Measurements from ENCODE around the gene NUP160. TPM values are rescaled to one million over a fixed set of nuclear protein-coding genes. Genes with fewer than 3 reads are reported as not detected.
"Not testable (repeated sequence)": the region's sequence is repeated elsewhere in the genome, so short reads cannot be mapped to it uniquely, and the experiment has no call there.

The NUP160 gene, protein sequence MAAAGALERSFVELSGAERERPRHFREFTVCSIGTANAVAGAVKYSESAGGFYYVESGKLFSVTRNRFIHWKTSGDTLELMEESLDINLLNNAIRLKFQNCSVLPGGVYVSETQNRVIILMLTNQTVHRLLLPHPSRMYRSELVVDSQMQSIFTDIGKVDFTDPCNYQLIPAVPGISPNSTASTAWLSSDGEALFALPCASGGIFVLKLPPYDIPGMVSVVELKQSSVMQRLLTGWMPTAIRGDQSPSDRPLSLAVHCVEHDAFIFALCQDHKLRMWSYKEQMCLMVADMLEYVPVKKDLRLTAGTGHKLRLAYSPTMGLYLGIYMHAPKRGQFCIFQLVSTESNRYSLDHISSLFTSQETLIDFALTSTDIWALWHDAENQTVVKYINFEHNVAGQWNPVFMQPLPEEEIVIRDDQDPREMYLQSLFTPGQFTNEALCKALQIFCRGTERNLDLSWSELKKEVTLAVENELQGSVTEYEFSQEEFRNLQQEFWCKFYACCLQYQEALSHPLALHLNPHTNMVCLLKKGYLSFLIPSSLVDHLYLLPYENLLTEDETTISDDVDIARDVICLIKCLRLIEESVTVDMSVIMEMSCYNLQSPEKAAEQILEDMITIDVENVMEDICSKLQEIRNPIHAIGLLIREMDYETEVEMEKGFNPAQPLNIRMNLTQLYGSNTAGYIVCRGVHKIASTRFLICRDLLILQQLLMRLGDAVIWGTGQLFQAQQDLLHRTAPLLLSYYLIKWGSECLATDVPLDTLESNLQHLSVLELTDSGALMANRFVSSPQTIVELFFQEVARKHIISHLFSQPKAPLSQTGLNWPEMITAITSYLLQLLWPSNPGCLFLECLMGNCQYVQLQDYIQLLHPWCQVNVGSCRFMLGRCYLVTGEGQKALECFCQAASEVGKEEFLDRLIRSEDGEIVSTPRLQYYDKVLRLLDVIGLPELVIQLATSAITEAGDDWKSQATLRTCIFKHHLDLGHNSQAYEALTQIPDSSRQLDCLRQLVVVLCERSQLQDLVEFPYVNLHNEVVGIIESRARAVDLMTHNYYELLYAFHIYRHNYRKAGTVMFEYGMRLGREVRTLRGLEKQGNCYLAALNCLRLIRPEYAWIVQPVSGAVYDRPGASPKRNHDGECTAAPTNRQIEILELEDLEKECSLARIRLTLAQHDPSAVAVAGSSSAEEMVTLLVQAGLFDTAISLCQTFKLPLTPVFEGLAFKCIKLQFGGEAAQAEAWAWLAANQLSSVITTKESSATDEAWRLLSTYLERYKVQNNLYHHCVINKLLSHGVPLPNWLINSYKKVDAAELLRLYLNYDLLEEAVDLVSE (N-terminal part only)
- total RNA-seq, result 52.5 TPM

DNA sequence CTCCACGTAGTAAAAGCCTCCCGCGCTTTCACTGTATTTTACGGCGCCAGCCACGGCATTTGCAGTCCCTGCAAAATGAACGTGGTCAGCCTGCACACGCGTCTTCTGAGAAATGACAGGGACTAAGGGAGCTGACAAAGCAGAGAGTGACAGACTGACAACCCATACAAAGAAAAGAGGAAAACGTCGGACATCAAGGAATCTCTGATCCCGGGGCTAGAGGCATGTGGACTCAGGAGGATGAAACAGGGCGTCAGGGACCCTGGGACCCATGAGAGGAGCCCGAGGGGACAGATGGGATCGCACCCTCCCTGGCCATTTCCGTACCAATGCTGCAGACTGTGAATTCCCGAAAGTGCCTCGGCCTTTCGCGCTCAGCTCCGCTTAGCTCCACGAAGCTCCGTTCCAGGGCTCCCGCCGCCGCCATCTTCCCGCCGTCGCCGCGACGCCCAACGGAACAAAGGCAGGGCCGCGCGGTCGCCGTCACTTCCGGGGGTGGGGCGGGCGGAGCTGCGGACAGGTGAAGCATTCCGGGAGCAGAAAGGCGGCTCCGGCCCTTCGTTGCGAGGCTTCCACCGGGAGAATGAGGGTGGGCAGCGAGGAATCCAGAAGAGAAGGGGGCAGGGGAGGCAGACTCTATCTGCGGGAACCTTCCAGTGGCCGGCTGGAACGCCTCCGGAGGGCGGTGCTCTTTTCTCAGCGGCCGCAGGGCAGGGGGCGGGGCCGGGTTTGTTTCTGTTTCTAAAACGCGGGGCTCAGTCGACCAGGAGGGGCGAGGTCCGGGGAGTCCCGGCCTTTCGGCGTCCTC lies at the start of gene NUP160:
Gene NUP160 (minus strand): TSS at position 459 of the 808 bp plus-strand sequence. CDS start 32 bp downstream, at position 427.
- peak; percentile 90 for DNase-seq

DNA sequence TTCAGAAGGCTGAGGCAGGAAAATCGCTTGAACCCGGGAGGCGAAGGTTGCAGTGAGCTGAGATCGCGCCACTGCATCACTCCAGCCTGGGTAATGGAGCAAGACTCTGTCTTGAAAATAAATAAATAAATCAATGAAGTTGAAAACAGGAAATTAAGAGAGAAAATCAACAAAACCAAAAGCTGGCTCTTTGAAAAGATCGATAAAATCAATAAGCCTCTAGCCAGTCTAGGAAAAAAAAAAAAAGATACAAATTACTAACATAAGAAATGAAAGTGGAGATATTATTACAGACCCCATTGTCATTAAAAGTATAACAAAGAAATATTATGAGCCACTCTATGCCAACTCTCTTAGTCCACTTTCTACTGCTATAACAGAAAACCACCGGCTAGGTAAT lies 48.0 kb upstream of the NUP160 start:
- DNase-seq, result no peak

DNA sequence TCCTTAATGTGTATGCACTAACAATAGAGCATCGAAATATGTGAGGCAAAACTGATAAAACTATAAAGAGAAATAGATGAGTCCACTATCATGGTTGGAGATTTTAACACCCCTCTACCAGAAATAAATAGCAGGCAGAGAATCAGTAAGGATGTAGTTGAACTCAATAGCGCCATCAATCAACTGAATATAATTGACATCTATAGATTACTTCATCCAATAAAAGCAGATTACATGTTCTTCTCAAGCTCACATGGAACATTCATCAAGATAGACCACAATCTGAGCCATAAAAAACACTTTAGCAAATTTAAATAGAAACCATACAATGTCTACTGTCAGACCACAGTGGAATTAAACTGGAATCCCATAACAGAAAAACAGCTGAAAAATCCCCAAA lies 46.9 kb upstream of the NUP160 start:
- no peak for DNase-seq

DNA sequence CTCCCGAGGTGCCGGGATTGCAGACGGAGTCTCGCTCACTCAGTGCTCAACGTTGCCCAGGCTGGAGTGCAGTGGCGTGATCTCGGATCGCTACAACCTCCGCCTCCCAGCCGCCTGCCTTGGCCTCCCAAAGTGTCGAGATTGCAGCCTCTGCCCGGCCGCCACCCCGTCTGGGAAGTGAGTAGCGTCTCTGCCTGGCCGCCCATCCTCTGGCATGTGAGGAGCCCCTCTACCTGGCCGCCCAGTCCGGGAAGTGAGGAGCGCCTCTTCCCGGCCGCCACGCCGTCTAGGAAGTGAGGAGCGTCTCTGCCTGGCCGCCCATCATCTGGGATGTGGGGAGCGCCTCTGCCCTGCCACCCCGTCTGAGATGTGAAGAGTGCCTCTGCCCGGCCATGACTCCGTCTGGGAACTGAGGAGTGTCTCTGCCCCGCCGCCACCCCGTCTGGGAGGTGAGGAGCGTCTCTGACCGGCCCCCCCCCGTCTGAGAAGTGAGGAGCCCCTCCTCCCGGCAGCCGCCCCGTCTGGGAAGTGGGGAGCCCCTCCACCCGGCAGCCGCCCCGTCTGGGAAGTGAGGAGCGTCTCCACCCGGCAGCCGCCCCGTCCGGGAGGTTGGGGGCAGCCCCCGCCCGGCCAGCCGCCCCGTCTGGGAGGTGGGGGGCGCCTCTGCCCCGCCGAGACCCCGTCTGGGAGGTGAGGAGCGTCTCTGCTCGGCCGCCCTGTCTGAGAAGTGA lies 44.6 kb upstream of the NUP160 start:
- not testable (repeated sequence) for DNase-seq

DNA sequence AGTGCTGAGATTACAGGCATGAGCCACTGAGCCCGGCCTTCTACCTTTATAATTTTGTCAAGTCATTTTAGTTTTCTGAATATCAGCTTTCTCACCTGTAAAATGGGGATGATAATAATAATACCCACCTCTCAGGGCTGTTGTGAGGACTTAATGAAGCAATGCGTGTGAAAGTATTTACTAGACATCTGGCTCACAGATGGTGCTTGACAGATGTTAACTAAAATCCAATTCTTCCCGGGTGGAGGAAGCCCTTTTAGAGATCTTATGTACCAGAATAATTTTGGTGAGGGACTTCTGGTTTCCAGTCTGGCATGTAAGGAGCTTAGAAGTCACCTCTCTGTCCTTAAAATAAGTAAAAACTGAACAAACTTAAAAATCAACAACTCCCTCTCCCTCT lies 43.7 kb upstream of the NUP160 start:
- DNase-seq, result no peak

DNA sequence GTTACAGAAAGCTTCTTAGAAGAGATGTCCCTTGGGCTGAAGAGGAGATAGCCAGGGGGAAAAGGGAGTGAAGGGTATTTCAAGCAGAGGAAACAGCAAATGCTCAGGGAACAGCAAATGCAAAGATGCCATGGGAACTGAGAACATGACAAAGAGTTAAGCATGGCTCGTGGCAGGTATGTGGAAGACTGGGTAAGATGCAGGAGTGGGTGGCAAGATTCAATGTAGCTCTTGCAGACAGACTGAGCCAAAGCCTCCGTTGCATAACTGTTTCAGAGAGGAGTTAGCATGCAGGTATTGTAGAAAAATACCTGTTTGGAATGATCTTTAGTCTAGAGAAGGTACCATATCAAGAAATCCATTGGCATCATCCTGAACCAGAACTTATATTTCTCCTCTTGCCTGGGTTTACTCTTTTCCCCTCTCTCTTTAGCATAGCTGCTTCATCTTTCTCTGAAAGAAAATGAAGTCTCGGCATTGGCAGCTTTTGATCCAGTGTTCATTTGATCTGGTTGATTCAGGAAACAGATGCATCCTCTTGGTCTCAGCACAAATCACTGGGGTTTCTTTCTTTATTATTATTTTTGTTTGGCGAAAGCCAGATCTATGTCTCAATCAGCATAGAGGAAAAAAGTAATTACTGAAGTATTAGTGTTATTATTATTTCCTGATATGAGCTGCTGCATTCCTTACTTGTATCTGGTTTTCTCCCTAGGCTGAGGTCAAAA lies 41.7 kb upstream of the NUP160 start:
- no peak for DNase-seq

DNA sequence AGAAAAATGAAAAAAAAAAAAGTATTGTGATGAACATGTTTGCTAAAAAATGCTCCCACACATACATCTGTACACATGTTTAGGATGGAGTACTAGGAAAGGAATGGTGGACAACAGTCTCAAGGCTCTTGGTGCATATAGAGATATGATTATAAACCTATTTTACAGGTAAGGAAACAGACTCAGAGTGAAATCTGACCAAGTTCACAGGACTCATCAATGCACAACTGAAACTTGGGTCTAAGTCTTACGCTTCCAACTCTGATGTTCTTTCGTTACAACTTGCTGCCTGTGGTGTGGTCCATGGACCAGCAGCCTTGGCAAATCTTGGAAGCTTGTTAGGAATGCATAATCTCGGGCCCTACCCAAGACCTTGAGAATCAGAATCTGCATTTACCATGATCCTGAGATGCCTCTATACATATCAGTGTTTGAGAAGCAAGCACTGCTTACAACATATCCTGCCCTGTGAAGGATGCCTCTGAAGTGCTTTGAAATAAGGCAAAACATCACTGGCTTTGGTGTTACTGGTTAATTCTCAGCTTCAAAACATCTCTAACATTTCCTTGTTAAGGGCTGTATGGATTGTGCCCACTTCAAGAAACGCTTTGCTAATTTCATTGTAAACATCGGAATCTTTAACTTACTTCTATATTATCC lies 39.9 kb upstream of the NUP160 start:
- no peak for DNase-seq

DNA sequence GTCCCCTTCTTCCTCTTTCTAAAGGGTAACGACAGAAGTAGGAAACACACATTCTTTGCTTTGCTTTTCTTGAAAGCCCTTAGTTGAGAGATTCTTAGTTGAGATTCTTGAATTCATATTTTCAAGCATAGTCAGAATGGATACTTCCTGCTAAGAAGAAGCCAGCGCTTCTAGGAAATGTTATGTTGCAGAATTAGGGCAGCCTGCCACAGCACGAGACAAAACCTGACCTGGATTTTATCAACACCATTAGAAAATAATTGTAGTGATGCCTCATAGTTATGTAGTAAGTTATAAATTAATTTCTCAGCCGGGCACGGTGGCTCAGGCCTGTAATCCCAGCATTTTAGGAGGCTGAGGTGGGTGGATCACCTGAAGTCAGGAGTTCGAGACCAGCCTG lies 37.9 kb upstream of the NUP160 start:
- peak; percentile 50 for DNase-seq

DNA sequence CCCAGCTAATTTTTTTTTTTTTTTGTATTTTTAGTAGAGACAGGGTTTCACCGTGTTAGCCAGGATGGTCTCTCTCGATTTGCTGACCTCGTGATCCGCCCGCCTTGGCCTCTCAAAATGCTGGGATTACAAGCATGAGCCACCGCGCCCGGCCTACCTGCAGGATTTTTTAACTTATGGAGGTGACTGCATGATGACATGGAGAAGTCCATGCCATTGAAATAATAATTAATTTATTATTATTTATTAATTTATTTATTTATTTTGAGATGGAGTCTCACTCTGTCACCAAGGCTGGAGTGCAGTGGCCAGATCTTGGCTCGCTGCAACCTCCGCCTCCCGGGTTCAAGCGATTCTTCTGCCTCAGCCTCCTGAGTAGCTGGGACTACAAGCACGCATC lies 34.3 kb upstream of the NUP160 start:
- DNase-seq, result not testable (repeated sequence)

DNA sequence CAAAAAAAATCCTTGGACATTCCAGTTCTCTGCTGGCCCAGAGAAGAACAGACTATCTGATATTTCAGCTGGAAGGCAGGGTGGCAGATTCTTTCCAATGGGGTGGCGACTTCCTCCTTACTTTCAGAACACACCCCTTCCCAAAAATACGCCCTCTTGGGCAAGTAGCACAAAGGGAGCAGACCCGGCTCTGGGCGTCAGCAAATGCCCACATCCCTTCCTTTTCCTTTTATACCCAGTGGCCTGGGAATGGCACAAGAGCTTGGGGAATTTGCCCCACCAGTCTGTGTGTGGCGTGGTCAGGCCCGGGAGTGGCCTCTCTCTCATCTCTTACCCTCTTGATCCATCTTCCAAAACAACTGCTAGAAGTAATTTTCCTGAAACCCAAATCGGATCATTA lies 33.0 kb upstream of the NUP160 start:
- DNase-seq, result no peak

DNA sequence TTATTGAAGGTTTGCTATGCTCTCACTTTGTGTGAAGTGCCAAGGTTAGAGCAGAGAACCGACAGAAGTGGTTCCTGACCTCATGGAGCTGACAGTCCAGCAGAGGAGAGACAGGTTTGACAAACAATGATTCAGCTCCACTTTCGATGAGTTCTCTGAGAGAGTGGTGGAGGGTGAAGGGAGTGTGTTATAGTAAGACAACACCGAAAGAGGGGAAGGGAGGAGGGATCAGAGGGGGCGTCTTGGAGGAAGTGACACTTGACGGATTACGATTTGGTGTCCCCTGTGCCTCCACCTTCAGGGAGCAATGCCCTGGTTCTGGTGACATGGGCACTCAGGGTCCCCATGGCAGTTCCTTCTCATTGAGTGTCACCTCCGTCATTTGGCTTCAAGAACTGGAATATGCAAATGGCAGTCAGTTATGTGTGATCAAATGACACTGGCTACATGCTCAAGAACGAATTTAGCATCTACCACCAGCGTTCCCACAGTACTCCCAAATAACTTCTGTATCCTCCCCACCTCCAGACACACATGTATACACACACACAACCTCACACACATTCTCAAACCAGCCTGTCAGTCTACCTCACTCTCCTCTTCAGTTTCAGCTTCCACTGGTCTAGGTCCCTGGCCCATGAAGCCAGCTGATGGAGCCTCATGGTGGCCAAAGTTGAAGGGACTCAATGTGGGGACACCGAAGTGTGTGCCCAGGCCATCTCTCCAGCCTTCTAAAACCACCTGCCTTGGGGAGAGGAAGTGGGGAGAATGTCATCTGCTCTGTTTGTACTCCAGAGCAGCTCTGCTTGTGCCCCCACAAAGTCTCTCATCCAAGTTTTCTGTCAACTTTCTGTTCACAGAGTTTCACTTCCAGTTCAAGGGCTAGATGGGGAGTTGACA lies 31.4 kb upstream of the NUP160 start:
- no peak for DNase-seq

DNA sequence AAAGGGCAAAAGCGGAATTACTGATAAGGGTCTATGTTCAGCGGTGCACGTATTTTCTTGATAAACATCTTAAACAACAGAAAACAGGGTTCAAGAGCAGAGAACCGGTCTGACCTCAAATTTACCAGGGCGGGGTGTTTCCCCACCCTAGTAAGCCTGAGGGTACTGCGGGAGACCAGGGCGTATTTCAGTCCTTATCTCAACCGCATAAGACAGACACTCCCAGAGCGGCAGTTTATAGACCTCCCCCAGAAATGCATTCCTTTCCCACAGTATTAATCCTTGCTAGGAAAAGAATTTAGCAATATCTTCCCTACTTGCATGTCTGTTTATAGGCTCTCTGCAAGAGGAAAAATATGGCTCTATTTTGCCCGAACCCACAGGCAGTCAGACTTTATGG lies 27.7 kb upstream of the NUP160 start:
- DNase-seq, result not testable (repeated sequence)

DNA sequence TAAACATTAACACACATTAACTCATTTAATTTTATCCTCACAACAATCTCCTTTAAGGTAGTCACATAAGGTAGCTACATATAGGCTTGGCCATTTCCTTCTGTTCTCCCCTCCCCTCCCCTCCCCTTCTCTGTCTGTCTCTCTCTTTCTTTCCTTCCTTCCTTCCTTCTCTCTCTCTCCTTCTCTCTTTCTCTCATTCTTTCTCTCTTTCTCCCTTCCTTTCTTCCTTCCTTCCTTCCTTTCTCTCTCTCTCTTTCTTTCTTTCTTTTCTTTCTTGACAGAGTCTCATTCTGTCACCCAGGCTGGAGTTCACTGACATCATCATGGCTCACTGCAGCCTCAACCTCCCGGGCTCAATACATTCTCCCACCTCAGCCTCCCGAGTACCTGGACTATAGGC lies 22.3 kb upstream of the NUP160 start:
- DNase-seq, result no peak

DNA sequence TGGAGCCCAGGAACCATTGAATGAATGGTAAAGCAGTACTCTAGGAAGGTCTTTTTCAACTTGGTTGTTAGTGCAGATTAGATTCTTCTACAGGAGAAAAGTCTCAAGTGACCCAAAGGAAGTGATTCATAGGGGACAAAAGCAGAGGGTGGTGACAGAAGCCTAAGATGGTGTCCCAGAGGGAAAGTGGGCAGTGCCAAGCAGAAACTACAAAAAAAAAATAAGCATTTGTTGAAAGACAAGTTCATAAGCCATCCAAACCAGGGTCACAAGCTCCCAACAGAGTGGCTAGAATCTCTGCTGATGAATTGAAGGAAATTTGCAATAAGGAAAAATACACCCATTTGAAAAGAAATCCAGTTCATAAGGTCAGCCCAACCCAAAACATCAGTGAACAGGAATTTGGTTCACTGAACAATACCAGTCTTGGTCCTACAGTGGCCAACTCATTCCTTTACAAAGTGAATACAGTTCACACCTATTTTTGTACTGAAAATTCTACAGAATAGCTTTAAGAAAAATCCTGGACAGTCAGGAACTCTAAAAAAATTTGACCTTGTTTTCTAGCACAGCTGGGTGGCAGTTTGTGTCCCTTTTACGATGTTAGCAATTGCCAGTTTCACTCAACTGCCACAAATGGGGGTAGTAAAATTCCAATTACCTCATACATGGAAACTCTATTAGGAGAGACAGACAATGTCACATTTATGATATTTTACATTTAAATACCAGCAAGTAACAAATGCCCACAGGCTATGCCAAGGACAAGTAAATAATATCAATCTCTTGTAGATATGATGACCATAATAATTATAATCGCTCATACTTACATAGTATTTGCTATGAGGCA lies 21.6 kb upstream of the NUP160 start:
- DNase-seq, result no peak

DNA sequence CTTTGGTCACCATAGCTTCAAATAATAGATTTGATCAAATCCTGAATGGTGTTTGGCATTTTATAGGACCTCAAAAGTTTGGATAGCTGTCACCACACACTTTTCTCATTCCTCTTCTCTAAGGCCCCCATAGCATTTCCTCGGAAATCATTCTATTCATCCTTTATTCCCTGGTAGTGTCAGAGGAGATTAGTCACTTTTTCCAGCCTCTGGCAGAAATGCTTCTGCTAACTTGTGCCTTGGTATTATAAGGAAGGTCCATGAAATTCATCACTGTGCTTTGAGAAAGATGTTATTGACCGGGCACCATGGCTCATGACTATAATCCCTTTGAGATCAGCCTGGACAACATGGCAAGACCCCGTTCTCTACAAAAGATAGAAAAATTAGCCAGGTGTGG lies 19.7 kb upstream of the NUP160 start:
- no peak for DNase-seq

DNA sequence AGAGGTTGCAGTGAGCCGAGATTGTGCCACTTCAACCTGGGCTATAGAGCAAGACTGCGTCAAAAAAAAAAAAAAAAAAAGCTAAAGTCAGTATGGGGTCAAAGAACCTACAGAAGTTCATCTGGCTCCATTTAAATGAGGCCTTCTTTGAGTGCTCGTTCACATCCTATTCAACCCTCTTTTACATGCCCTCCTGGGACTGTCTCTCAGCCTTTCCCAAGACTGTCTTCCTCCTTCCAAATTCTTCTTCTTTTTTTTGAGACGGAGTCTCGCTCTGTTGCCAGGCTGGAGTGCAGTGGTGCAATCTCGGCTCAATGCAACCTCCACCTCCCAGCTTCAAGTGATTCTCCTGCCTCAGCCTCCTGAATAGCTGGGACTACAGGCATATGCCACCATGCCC lies 18.7 kb upstream of the NUP160 start:
- not testable (repeated sequence) for DNase-seq

DNA sequence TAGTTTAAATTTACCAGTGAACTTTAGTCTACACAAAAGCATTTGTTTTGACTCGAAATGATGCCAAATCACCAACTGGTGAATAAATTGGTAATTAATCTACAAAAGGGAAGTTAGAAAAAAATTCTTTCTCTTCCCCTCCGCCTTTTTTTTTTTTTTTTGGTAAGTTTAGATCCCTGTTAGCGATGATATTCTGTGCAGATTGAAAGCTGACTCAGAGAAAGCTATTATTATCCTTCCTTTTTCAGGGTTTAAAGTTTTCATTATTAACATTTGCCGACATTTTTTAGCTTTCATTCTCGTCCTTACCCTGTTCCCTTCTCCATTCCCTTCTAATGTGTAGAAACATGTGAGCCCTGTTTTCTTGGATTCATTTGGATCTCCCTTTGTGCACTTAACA lies 16.8 kb upstream of the NUP160 start:
- no peak for DNase-seq

All from tongue (tissue), 2 donors.